Effector memory CD4-positive, alpha-beta T cell (primary cell): ENCODE results near the gene GNS.

Source experiments
- DNase-seq, 3 donors: peaks; one replicate each; pipeline ENCODE4 v3.0.0-alpha.2; 2020
- H3K27ac ChIP-seq: 2 replicates; pipeline ENCODE4 v1.7.0; 2013; ENCODE audit warnings: mild to moderate bottlenecking, low read length, moderate library complexity; ENCODE audit not compliant: insufficient read depth, poor library complexity, severe bottlenecking
- H3K27me3 ChIP-seq: replicated peaks from 2 replicates; pipeline ENCODE4 v1.7.0; 2013; ENCODE audit warnings: mild to moderate bottlenecking, low read length; ENCODE audit not compliant: insufficient read depth, control insufficient read depth, poor library complexity, severe bottlenecking
- H3K36me3 ChIP-seq: 2 replicates; pipeline ENCODE4 v1.7.0; 2013; ENCODE audit warnings: mild to moderate bottlenecking, low read length, moderate library complexity; ENCODE audit not compliant: control insufficient read depth, insufficient read depth
- H3K4me1 ChIP-seq: 2 replicates; pipeline ENCODE4 v1.7.0; 2013; ENCODE audit warnings: low read length, mild to moderate bottlenecking; ENCODE audit not compliant: control insufficient read depth, insufficient read depth, poor library complexity, severe bottlenecking
- H3K4me3 ChIP-seq: 2 replicates; pipeline ENCODE4 v1.7.0; 2013; ENCODE audit warnings: low read length, low read depth, mild to moderate bottlenecking; ENCODE audit not compliant: insufficient read depth, poor library complexity, severe bottlenecking
- H3K9me3 ChIP-seq: 2 replicates; pipeline ENCODE4 v1.7.0; 2013; ENCODE audit warnings: mild to moderate bottlenecking, low read length, moderate library complexity; ENCODE audit not compliant: control insufficient read depth

The GNS gene

DNA sequence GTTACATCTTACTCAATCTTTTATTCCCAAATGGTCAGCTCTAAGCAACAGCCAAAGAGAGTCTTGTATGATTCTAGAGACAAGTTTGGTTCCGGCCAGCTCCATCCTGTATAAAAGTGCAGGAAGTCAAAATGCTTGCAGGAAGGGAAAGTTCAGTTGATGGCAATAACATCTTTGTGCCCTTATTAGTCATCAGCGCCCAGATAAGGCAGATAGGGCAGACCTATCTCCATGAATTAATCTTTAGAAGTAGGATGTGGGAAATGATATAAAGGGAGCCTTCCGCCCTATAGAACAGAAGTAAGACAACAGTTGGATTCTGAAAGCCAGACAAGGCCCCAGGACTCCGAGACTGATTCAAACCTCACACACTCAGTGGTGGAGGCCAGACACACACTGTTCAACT, 6.4 kb downstream of the GNS start:
- no peak for DNase-seq
- Histone ChIP-seq H3K36me3 (peaks cover 15% of the 10 kb centered on the region), H3K4me1 (peaks cover 5% of the 10 kb centered on the region), H3K27me3 (no peaks in the 10 kb centered on the region), H3K4me3 (no peak overlapping the region), H3K27ac (peak overlapping the region; percentile 35), H3K9me3 (no peaks in the 10 kb centered on the region)

DNA sequence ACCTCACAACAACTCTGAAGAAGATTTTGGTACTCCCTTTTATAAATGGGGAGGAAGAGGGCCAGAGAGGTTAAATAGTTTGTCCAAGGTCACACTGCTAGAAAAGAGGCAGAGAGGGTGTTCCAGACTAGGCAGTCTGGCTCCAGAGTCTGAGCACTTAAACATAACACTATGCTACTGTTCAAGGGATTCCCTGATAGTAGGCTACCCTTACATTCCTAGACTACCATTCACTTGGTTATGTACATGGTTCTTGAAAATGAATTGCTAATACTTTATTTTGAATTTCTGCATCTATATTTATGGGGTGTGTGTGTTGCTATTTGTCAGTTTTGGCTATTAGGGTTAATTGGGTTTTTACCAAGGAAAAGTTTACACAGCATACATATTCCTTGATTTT, 7.2 kb downstream of the GNS start:
- no peak overlapping the region for H3K27ac ChIP-seq
- no peak overlapping the region for H3K4me3 ChIP-seq
- H3K36me3 ChIP-seq, result peaks cover 21% of the 10 kb centered on the region
- H3K27me3 ChIP-seq, result no peaks in the 10 kb centered on the region
- H3K4me1 ChIP-seq, result peaks cover 5% of the 10 kb centered on the region
- DNase-seq, result no peak
- no peaks in the 10 kb centered on the region for H3K9me3 ChIP-seq

DNA sequence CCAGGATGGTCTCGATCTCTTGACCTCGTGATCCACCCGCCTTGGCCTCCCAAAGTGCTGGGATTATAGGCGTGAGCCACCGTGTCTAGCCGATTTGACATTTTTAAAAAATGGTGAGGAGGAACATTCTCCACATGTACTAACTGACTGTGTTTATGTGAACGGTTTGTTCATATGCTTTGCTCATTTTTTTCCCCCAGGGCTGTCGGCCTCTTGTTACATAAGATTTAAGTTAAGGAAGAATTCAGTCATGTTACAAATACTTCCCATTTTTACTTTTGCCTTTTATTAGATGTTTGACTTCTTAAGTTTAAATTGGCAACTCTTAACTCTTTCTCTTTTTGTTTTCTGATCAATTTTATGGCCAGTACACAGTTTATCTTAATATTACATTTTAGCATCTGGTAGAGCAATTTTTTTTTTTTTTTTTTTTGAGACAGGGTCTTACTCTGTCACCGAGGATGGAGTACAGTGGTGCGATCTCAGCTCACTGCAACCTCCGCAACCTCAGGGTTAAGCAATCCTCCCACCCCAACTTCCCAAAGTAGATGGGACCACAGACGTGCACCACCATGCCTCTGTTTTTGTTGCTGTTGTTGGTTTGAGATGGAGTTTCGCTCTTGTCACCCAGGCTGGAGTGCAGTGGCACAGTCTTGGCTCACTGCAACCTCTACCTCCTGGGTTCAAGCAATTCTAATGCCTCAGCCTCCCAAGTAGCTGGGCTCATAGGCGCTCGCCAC, 9.6 kb downstream of the GNS start:
- Histone ChIP-seq H3K36me3 (peaks cover 34% of the 10 kb centered on the region), H3K27me3 (no peaks in the 10 kb centered on the region), H3K27ac (no peak overlapping the region), H3K4me3 (no peak overlapping the region), H3K4me1 (peaks cover 5% of the 10 kb centered on the region), H3K9me3 (no peaks in the 10 kb centered on the region)
- no peak for DNase-seq

DNA sequence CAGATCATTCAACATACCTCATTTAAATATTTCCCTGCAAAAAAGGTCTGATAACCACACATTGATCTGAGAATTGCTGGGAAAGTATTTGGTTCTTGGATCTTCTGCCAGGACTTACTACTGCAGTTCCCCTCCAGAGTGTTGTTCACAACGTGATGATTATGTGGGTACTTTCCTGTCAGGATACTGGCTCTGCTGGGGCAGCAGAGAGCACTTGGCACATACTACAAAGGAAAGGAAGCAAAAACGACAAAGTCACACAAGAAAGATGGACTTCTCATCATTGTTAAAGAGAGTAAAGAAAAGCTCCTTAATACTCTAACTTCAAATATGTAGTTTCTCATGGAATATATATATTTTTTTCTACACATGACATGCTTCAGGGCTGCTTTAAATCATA, 11.5 kb downstream of the GNS start:
- Histone ChIP-seq H3K4me3 (no peak overlapping the region), H3K36me3 (peaks cover 47% of the 10 kb centered on the region), H3K4me1 (no peaks in the 10 kb centered on the region), H3K27ac (no peak overlapping the region), H3K27me3 (no peaks in the 10 kb centered on the region), H3K9me3 (no peaks in the 10 kb centered on the region)
- no peak for DNase-seq

DNA sequence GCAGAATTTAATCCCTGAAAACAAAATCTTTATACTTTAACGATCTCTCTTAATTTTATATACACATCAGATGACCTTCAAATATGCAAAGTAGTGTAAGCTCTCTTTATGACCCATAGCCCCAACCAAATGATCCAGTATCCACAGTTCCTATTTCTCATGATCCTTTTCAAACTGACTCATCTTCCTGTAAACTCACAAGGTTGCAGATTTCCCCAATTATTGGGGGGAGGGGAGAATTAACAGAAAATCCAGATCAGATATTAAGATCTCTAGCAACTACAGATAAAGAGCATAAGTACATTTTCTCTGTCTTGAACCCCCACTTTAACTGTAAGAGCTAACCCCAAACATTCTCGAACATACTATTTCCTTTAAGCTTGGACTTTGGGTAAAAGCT, 12.5 kb downstream of the GNS start:
- DNase-seq, result no peak
- Histone ChIP-seq H3K4me1 (no peaks in the 10 kb centered on the region), H3K9me3 (no peaks in the 10 kb centered on the region), H3K27me3 (no peaks in the 10 kb centered on the region), H3K27ac (no peak overlapping the region), H3K36me3 (peaks cover 52% of the 10 kb centered on the region), H3K4me3 (no peak overlapping the region)

DNA sequence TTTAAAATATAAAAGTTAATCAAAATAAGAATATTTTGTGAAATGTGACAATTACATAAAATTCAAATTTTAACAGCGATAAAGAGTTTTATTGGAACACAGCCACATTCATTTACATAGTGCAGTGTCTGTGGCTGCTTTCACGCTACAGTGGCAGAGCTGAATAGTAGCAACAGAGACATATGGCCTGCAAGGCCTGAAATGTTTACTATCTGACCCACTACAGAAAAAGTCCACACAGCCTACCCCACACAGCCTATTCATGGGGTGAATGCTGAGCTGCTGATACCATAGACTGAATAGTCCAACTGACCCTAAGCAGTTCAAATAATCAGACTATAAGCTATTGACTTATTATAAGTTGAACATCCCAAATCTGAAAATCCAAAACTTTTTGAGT, 13.2 kb downstream of the GNS start:
- H3K27me3 ChIP-seq, result no peaks in the 10 kb centered on the region
- H3K9me3 ChIP-seq, result no peaks in the 10 kb centered on the region
- no peak for DNase-seq
- H3K4me1 ChIP-seq, result no peaks in the 10 kb centered on the region
- peaks cover 52% of the 10 kb centered on the region for H3K36me3 ChIP-seq
- H3K4me3 ChIP-seq, result no peak overlapping the region
- H3K27ac ChIP-seq, result no peak overlapping the region

DNA sequence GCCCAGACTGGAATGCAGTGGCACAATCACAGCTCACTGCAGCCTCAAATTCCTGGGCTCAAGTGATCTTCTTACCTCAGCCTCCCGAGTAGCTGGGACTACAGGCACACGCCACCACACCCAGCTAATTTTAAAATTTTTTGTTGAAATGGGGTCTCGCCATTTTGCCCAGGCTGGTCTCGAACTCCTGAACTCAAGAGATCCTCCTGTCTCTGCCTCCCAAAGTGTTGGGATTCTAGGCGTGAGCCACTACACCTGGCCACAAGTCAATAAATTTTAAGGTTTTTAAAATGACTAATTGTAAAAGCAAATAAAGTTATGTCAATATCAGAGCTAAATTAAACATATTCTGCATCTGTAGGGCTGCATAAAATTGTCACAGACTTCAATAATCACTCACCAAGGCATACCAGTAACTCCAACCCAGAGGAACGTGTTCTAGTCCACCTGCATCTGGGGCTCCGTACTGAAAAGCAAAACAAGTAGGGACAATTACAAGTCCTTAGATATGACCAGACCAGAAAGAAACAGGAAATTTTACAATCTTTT, 13.9 kb downstream of the GNS start:
- H3K4me3 ChIP-seq, result no peak overlapping the region
- H3K36me3 ChIP-seq, result peaks cover 47% of the 10 kb centered on the region
- H3K27ac ChIP-seq, result no peak overlapping the region
- H3K4me1 ChIP-seq, result no peaks in the 10 kb centered on the region
- H3K9me3 ChIP-seq, result no peaks in the 10 kb centered on the region
- no peaks in the 10 kb centered on the region for H3K27me3 ChIP-seq
- no peak for DNase-seq

DNA sequence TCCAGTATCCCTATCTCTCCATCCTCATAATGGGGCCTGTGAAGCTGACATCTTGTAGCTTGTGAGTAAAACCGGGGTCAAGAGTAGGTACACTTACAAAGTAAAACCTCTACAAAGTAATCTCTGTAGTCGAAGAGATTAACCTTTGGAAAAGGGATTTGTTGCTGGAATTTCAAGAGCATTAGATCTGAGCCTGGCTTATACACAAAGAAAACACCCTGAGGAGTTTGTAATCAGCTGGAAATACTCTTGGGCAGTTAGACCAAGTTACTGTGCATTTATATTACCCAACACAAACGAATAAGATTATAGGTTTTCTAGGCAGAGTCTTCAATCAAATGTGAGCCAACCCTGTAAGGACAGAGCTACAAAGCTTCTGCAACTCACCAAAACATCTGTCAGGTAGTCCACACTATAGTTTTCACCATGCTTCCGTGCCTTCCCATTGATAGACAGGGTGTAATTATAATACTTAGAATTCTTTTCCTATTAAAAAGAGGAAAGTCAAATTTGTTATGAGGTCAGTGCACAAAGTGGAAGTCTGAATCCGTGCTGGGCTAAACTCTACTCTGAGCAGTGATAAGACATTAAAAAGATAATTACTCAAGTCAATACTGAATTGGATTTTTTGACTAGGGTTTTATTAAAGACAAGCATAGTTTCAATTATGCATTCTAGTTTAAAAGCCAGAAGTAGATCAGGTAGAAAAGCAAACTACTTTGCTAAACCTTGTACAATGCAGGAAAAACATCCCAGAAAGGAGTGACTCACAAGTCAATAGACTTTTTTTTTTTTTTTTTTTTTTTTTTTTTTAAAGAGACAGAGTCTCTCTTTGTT, 14.6 kb downstream of the GNS start:
- Histone ChIP-seq H3K9me3 (no peaks in the 10 kb centered on the region), H3K27me3 (no peaks in the 10 kb centered on the region), H3K36me3 (peaks cover 50% of the 10 kb centered on the region), H3K4me1 (no peaks in the 10 kb centered on the region), H3K27ac (no peak overlapping the region), H3K4me3 (no peak overlapping the region)
- no peak for DNase-seq

DNA sequence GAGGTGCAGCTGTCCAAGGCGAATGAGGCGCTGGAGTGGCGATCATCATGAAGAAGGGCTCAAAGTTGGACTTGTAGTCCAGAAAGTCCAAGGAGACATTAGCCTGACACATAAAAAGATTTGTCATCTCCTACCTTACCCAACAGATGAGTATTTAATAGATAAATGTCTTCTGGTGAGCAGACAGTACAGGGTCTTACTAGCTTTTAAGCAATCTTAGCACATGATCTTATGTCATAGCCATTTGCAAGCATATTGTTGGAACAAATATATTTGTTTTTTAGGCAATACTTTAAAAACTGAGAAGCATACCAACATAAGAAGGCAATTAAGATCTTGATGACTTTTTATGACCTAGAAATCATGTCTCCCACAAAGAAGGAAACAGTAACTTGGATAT, 16.0 kb downstream of the GNS start:
- H3K4me3 ChIP-seq, result no peak overlapping the region
- no peak overlapping the region for H3K27ac ChIP-seq
- H3K4me1 ChIP-seq, result no peaks in the 10 kb centered on the region
- peaks cover 56% of the 10 kb centered on the region for H3K36me3 ChIP-seq
- no peaks in the 10 kb centered on the region for H3K9me3 ChIP-seq
- no peaks in the 10 kb centered on the region for H3K27me3 ChIP-seq
- DNase-seq, result no peak

DNA sequence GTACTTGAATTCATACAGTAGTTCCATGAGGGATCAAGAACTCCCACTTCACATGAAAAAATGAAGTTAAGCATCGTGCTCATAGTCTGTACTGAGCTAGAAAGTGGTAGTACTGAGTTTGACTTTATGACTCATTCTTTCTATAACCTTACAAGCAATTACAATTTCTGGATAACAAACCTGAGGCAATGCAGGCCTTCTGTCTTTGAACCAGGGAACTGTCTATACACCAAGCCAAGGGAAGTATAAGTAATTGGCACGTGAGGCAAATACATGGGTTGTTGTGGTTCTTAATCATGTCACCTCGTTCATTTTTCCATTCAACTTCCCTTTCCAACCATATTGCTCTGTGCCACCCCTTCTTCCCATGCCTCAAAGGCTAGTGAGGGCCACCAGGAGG, 16.8 kb downstream of the GNS start:
- no peak overlapping the region for H3K27ac ChIP-seq
- H3K4me3 ChIP-seq, result no peak overlapping the region
- H3K9me3 ChIP-seq, result no peaks in the 10 kb centered on the region
- peaks cover 4% of the 10 kb centered on the region for H3K4me1 ChIP-seq
- DNase-seq, result no peak
- H3K27me3 ChIP-seq, result no peaks in the 10 kb centered on the region
- peaks cover 51% of the 10 kb centered on the region for H3K36me3 ChIP-seq
